IPS-NIHi7 (cell line): ENCODE measurements around the gene PUM1.

Experiments
- DNase-seq: peaks from one replicate; pipeline ENCODE4 v3.0.0; 2012; ENCODE audit warnings: mixed read lengths; ENCODE audit errors: extremely low spot score

The PUM1 gene

DNA sequence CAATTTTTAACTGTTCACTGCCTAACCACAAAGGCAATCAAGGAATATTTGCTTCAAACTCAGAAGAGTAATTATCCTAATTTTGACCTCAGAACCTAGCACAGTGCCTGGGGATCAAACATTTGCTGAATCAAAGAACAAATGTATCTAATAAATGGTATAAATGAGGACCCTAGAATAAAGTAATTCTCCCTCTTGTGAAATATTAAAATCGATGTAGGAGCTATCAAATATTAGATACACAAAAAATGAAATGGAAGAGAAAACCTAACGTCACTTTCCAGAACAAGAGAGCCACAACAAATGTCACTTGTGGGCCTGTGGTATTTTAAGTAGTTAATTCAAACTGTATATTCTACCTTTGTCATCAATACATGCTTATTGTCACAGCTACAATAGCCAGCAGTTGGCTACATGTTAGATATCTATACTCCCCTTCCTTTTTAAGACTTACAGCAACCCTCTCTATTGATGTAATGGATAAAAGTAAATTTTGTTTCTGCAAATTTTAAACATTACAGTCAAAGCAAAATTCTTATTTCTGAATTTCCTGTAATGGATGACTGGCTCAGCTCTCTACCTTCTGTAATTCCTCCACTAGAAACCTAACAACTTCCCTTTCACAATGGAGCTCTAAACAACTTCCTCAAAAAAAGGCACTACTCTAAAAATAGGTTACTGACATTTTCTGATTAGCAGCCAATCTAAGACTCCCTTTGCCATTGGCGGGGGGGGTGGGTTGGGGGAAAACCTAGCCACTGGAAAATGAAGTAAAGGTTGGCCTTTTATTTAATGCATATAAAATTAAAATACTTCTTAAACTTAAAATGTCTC, 37.6 kb downstream of the PUM1 start:
- no peak for DNase-seq

GRCh38 chr1:31022259-31022658, 43.3 kb downstream of the PUM1 start:
- no peak for DNase-seq

- DNase-seq: no peak
Observed at GRCh38 chr1:31020007-31020790, 45.3 kb downstream of the PUM1 start.

GRCh38 chr1:31019401-31019800, 46.1 kb downstream of the PUM1 start:
- DNase-seq: no peak

DNA sequence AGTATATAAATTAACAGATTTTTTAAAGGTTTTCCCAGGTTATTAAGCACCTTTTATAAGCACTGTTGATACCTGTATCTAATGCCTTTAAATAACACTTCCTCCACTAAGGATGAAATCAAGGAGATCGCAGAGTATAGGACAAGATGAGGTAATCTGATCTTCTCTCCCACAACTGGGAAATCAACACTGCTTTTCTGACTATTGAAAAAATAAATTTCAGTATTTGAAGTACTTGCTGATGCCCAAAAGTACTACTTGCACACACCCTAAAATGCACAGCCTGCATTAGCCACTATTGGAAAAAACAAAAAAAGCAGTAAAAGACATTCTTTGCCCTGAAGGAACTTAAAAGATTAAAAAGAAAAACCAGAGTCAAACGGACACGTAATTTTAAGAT, 48.6 kb downstream of the PUM1 start:
- DNase-seq: no peak

- DNase-seq: no peak
Observed at GRCh38 chr1:31013187-31013864, 52.2 kb downstream of the PUM1 start.

- DNase-seq: no peak
Observed at GRCh38 chr1:31012210-31012924, 53.1 kb downstream of the PUM1 start.

DNA sequence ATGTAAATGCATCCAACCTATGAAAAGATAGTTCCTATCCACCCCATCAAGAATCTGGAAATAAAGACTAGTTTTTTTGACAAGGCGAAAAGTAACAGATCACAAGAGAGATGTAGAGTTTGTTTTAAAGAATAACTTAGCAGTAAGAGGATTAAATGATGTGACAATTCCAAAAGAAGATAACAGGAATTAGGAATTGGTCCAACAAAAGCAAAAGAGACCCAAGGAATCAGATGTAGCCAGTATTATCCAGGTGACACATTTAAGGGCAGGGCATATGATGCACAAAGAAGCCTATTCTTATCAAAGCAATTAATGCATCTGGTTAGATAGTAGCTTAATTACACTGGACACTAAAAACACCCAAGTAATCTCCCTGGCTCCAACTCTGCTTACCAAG, 53.8 kb downstream of the PUM1 start:
- DNase-seq: no peak

DNA sequence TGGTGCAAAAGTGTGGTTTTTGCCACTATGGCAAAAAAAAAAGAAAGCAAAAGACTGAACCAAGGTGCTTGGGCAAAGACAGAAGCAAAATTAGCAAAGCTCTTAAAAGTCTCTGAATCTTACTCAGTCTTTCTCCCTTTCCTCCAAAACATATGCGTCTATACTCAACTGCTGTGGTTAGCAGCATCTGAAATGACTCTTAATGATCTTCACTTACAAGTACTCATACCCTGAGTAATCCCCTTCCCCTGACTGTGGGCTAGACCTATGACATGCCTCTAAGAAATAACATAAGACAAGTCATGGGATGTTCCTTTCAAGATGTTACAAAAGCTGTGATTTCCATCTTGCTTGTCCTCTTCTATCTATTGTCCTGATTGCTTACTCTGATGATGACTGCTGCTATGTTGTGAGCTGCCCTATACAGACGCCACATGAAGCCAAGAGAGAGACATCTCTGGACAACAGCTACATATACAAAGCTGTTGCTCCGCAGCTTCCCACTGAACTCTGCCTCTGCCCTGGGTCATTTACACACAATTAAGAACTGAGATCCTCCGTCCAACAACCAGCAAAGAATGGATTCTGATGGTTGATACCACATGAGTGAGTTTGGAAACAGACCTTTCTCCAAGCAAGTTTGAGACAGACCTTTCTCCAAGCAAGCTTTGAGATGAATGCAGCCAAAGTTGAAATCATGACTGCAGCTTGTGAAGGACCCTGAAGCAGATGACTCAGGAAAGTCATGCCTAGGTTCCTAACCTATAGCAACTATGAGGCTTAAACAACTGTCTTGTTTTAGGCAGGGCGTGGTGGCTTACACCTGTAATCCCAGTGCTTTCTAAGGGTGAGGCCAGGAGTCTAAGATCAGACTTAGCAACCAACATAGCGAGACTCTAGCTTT, 55.2 kb downstream of the PUM1 start:
- no peak for DNase-seq

GRCh38 chr1:31007462-31007991, 58.0 kb downstream of the PUM1 start:
- DNase-seq: no peak

- no peak for DNase-seq
Observed at GRCh38 chr1:31006747-31007146, 58.8 kb downstream of the PUM1 start.

DNA sequence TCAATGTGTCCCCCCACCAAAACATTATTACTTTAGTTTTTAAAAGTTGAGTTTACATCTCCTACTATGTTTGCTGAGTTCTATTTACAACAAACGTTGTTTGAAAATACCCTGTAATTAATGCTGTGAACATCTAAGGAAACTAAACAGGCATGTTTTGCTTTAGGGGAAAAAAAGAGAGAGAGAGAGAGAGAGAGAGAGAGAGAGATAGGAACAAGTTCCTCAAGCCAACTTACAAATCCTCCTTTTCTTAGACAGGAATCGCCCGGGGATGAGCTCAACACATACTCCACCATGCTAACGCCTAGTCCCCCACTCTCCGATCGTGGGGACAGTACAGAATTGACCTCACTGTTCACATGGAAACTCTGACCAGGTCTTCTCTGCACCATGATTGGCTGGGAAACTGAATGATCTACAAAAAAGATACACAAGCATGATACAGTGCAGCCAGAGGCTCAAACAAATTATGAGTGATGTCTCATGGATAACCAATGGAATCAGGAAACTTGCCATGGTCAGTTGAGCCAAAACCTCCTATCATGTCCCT, 59.8 kb downstream of the PUM1 start:
- no peak for DNase-seq

- no peak for DNase-seq
Observed at GRCh38 chr1:31005198-31005597, 60.3 kb downstream of the PUM1 start.

- DNase-seq: no peak
Observed at GRCh38 chr1:31004231-31004621, 61.3 kb downstream of the PUM1 start.

GRCh38 chr1:31003613-31004230, 61.8 kb downstream of the PUM1 start:
- no peak for DNase-seq

DNA sequence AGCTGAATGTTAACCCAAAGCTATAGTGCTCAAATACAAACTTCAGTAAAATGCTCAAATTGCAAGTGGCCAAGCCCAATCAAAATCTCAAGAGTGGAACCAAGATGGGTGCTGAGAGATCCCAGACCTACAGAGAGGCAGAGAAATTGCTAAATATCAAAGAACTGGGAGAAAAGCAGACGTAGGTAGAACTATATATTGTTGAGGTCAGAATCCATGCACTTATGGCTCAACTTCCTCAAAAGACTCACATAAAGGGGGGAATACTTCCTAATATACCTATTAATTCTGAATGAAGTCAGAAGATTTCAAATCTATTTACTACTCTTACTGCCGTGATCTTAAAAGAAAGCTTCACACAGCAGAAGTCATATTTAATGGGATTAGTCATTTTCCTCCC, 65.2 kb downstream of the PUM1 start:
- DNase-seq: no peak

DNA sequence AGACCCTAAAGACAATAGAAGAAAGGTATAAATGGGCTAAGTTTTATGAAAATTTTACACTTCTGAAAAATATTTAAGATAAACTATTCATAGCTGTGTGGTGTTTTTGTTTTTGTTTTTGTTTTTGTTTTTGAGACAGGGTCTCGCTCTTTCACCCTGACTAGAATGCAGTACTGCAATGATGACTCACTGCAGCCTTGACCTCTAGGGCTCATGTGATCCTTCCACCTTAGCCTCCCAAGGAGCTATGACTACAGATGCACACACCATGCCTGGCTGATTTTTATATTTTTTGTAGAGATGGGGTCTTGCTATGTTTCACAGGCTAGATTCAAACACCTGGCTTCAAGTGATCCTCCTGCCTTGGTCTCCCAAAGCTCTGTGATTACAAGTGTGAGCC, 66.6 kb downstream of the PUM1 start:
- no peak for DNase-seq

- no peak for DNase-seq
Observed at GRCh38 chr1:30998171-30998570, 67.3 kb downstream of the PUM1 start.

DNA sequence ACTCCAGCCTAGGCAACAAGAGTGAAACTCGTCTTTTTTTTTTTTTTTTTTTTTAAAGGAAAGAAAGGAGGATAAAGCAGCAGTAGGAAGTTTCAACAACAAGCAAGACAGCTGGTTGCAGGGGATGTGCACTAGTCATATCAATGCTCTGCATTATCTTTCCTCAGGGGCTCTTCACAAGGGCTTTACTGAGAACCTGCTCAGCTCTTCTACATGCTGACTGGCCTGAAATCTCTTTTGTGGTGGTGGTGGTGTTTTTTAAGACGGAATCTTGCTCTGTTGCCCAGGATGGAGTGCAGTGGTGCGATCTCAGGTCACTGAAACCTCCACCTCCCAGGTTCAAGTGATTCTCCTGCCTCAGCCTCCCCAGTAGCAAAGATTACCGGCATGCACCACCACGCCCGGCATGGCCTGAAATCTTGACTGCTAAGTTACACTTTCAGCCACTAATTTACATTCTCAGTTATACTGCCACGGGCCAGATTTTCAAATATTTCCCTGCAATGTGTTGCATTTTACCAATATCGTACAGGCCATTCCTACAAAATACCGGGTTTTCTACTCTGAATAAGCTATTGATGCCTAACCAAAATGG, 68.0 kb downstream of the PUM1 start:
- no peak for DNase-seq
